ENCODE data around the gene DNAAF1.

Gene DNAAF1

GRCh38 chr16:84161037-84161436 is 15.9 kb downstream of the DNAAF1 start:
- no peak for DNase-seq (ENCODE audit: low read depth)

GRCh38 chr16:84161801-84162200 is 16.7 kb downstream of the DNAAF1 start:
- no peak for DNase-seq (ENCODE audit: low read depth)

GRCh38 chr16:84165746-84166145 is 20.6 kb downstream of the DNAAF1 start:
- DNase-seq (ENCODE audit: low read depth), result no peak

- DNase-seq (ENCODE audit: low read depth), result no peak
These were observed 21.9 kb downstream of the DNAAF1 start for GRCh38 chr16:84166796-84167695.

- DNase-seq (ENCODE audit: low read depth), result no peak
These were observed 24.7 kb downstream of the DNAAF1 start for GRCh38 chr16:84169765-84170310.

- DNase-seq (ENCODE audit: low read depth), result no peak
These were observed 29.3 kb downstream of the DNAAF1 start for GRCh38 chr16:84174396-84174795.

- no peak for DNase-seq (ENCODE audit: low read depth)
These were observed 30.4 kb downstream of the DNAAF1 start for GRCh38 chr16:84175350-84176081.

- DNase-seq (ENCODE audit: low read depth), result no peak
These were observed 31.3 kb downstream of the DNAAF1 start for GRCh38 chr16:84176192-84177053.

GRCh38 chr16:84177741-84178073 is 32.6 kb downstream of the DNAAF1 start:
- DNase-seq (ENCODE audit: low read depth), result peak; percentile 42

- no peak for DNase-seq (ENCODE audit: low read depth)
These were observed 33.1 kb downstream of the DNAAF1 start for GRCh38 chr16:84178146-84178765.

GRCh38 chr16:84178892-84179611 is 33.9 kb downstream of the DNAAF1 start:
- DNase-seq (ENCODE audit: low read depth), result no peak

GRCh38 chr16:84179612-84180320 is 34.7 kb downstream of the DNAAF1 start:
- no peak for DNase-seq (ENCODE audit: low read depth)

- no peak for DNase-seq (ENCODE audit: low read depth)
These were observed 35.5 kb downstream of the DNAAF1 start for GRCh38 chr16:84180519-84181140.

GRCh38 chr16:84181144-84181915 is 36.2 kb downstream of the DNAAF1 start:
- DNase-seq (ENCODE audit: low read depth), result no peak

GRCh38 chr16:84182104-84182503 is 37.0 kb downstream of the DNAAF1 start:
- DNase-seq (ENCODE audit: low read depth), result no peak

- DNase-seq (ENCODE audit: low read depth), result no peak
These were observed 37.8 kb downstream of the DNAAF1 start for GRCh38 chr16:84182680-84183571.

- no peak for DNase-seq (ENCODE audit: low read depth)
These were observed 38.4 kb downstream of the DNAAF1 start for GRCh38 chr16:84183572-84183875.

GRCh38 chr16:84183911-84184591 is 38.9 kb downstream of the DNAAF1 start:
- no peak for DNase-seq (ENCODE audit: low read depth)
